Measurements from ENCODE around the gene INAFM2.

DNA sequence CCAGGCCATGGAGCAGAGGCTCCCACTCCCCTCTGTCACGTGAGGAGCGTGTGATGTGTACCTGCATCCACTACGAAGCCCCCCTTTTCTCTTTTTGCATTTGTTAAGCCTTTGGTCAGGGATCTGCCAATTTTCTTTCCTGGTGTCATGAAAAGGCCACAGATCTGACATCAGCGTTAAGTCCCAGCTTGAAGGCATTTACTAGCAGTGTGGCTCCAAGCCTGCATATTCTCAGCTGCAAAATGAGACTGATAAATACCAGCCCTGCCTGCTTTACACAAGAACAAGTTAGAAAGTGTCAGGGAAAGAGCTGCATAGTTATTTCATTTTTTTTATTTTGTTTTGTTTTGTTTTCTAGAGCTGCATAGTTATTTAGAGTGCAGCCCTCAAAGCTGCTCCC is 38.3 kb upstream of the INAFM2 start:
- TF ChIP-seq ZNF384 (IDR thresholded peaks at IDR 0.05) (no peak), HDGF (IDR thresholded peaks at IDR 0.05; ENCODE audit: borderline replicate concordance) (no peak), FOXA1 (IDR thresholded peaks at IDR 0.05) (no peak), BHLHE40 (IDR thresholded peaks at IDR 0.05; ENCODE audit: borderline replicate concordance) (no peak), NFRKB (IDR thresholded peaks at IDR 0.05) (no peak), FOXK2 (IDR thresholded peaks at IDR 0.05) (no peak), SP1 (IDR thresholded peaks at IDR 0.05) (no peak), FOXM1 (IDR thresholded peaks at IDR 0.05; ENCODE audit: borderline replicate concordance) (no peak), SUZ12 (IDR thresholded peaks at IDR 0.05) (no peak), ARNT (IDR thresholded peaks at IDR 0.05) (no peak), TARDBP (IDR thresholded peaks at IDR 0.05) (no peak)
- TF ChIP-seq, protein P1, sequence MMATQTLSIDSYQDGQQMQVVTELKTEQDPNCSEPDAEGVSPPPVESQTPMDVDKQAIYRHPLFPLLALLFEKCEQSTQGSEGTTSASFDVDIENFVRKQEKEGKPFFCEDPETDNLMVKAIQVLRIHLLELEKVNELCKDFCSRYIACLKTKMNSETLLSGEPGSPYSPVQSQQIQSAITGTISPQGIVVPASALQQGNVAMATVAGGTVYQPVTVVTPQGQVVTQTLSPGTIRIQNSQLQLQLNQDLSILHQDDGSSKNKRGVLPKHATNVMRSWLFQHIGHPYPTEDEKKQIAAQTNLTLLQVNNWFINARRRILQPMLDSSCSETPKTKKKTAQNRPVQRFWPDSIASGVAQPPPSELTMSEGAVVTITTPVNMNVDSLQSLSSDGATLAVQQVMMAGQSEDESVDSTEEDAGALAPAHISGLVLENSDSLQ (IDR thresholded peaks at IDR 0.05), result no peak

Data from HEK293T (cell line).